ENCODE results near the gene METTL8.

- no peak for TF ChIP-seq CTCF (IDR thresholded peaks at IDR 0.05)
- no peak for TF ChIP-seq POLR2A (IDR thresholded peaks at IDR 0.05)
Measured at GRCh38 chr2:171404261-171404660, 29.5 kb downstream of the METTL8 start.
